Small intestine (tissue), 7 donors: ENCODE measurements around the gene EMID1. TPM values are rescaled to one million over a fixed set of nuclear protein-coding genes. Genes with fewer than 3 reads are reported as not detected.
"Not testable (repeated sequence)": the region's sequence is repeated elsewhere in the genome, so short reads cannot be mapped to it uniquely, and the experiment has no call there.

Source experiments
- DNase-seq, 2 donors: peaks; one replicate each; pipeline versions ENCODE4 v3.0.0 to v3.0.0-alpha.2; 2013
- FAIRE-seq: peaks from 2 replicates; lab custom pipeline; 2012; peaks lifted over from hg19 to GRCh38; lab: Jason Lieb, UNC
- H3K27ac ChIP-seq, 3 donors: one replicate each; pipeline ENCODE4 v1.5.1; 2013; ENCODE audit warnings: low read length in 2 of 3, mild to moderate bottlenecking in 2 of 3, control low read depth in 1 of 3, inconsistent platforms in 1 of 3, low read depth in 1 of 3, moderate library complexity in 1 of 3
- H3K27me3 ChIP-seq, 3 donors: one replicate each; pipeline ENCODE4 v1.6.1; 2013; ENCODE audit warnings: low read length in 3 of 3, inconsistent platforms in 1 of 3; ENCODE audit not compliant: control insufficient read depth in 3 of 3, insufficient read depth in 3 of 3
- H3K36me3 ChIP-seq, 3 donors: one replicate each; pipeline ENCODE4 v1.6.1; 2013; ENCODE audit warnings: low read length in 3 of 3, inconsistent platforms in 1 of 3, low read depth in 1 of 3, mild to moderate bottlenecking in 1 of 3, moderate library complexity in 1 of 3; ENCODE audit not compliant: control insufficient read depth in 3 of 3, insufficient read depth in 2 of 3
- H3K4me1 ChIP-seq, 3 donors: one replicate each; pipeline ENCODE4 v1.6.1; 2013; ENCODE audit warnings: low read length in 2 of 3, inconsistent platforms in 1 of 3, low read depth in 1 of 3, mild to moderate bottlenecking in 1 of 3, moderate library complexity in 1 of 3; ENCODE audit not compliant: control insufficient read depth in 3 of 3, insufficient read depth in 2 of 3
- H3K4me3 ChIP-seq, 3 donors: one replicate each; pipeline ENCODE4 v1.5.1; 2013; ENCODE audit warnings: low read length in 3 of 3, control low read depth in 1 of 3, inconsistent platforms in 1 of 3, low read depth in 1 of 3, mild to moderate bottlenecking in 1 of 3, moderate library complexity in 1 of 3
- H3K9me3 ChIP-seq, 2 donors: one replicate each; pipeline ENCODE4 v1.6.1; 2013; ENCODE audit warnings: low read depth in 1 of 2, low read length in 1 of 2; ENCODE audit not compliant: control insufficient read depth in 2 of 2, insufficient read depth in 1 of 2
- WGBS, 3 donors: extraction: QIAGEN DNeasy Blood & Tissue Kit; methylation state at CpG; one replicate each; pipeline ENCODE4 v1.1.7; 2013; 5-methylcytosine and 5-hydroxymethylcytosine counted together
- polyA plus RNA-seq, 4 donors: library from polyadenylated mRNA; stranded (reverse) in 3 of 4; unstranded in 1 of 4; fragments of 200-250 nt in 3 of 4; fragments of 120-200 nt in 1 of 4; gene quantifications; one replicate each; pipeline versions ENCODE4 v1.2.1 to v1.2.3, GENCODE V29; 2013
- donor health status: healthy with polysubstance abuse.
- donor health status: control.
- donor health status: control.
- donor health status: Bipolar disorder and iron deficiency.
- donor health status: healthy.

The EMID1 gene
- polyA plus RNA-seq, 4 donors = 2.7 to 131 (median 4.7) TPM; not detected in 1

DNA sequence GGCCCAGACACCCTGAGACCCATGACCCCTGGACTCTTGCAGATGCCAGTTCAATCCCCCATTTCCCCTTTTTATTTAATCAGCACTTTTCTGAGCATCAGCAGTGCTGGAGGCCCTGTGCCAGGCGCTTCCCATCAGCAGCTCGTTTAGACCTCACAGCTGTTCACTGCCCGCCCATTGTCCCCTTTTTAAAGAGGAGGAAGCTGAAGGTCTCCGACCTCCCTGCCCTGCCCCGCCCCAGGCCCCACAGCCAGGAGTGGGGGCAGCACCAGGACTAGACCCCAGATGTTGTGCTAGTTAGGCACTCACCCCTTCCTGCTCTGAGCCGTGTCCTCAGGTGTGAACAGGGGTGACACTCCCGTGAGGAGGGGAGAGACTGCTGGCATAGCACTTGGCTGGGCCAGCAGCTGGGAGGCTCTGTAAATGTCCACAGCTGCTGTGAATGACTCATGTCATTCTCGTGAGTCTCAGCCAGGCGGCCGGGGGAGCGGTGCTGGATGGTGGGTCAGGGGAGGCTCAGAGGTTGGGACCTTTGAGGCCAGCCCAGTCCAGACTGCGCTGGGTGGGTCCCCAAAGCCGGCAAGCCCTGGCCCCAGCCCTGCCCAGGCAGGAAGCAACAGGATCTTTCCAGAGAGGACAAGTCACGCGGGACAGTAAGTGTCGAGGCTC is 19.9 kb downstream of the EMID1 start:
- Histone ChIP-seq H3K36me3 (peaks cover 0 to 56% (median 0%) of the 10 kb centered on the region in 3 donors), H3K4me3 (no peak overlapping the region), H3K27ac (peak overlapping the region in 2 of 3 donors; percentile 33 to 87), H3K4me1 (peaks cover 0 to 11% (median 3%) of the 10 kb centered on the region in 3 donors), H3K27me3 (no peaks in the 10 kb centered on the region), H3K9me3 (no peaks in the 10 kb centered on the region)
- 37 to 54% (median 50%) methylated on average over 15 to 16 of the region's 16 CpGs for whole genome bisulfite sequencing, 3 donors
- DNase-seq = peak; percentile 2 to 41
- FAIRE-seq = no peak

GRCh38 chr22:29226351-29226981 is 20.8 kb downstream of the EMID1 start:
- Histone ChIP-seq H3K27me3 (no peaks in the 10 kb centered on the region), H3K9me3 (no peaks in the 10 kb centered on the region), H3K27ac (peak overlapping the region in 1 of 3 donors; percentile 87), H3K4me1 (peaks cover 0 to 11% (median 3%) of the 10 kb centered on the region in 3 donors), H3K36me3 (peaks cover 0 to 58% (median 0%) of the 10 kb centered on the region in 3 donors), H3K4me3 (no peak overlapping the region)
- DNase-seq (no peak), FAIRE-seq (no peak)
- WGBS, 3 donors = 84 to 93% (median 89%) methylated on average over 10 to 11 of the region's 11 CpGs

DNA sequence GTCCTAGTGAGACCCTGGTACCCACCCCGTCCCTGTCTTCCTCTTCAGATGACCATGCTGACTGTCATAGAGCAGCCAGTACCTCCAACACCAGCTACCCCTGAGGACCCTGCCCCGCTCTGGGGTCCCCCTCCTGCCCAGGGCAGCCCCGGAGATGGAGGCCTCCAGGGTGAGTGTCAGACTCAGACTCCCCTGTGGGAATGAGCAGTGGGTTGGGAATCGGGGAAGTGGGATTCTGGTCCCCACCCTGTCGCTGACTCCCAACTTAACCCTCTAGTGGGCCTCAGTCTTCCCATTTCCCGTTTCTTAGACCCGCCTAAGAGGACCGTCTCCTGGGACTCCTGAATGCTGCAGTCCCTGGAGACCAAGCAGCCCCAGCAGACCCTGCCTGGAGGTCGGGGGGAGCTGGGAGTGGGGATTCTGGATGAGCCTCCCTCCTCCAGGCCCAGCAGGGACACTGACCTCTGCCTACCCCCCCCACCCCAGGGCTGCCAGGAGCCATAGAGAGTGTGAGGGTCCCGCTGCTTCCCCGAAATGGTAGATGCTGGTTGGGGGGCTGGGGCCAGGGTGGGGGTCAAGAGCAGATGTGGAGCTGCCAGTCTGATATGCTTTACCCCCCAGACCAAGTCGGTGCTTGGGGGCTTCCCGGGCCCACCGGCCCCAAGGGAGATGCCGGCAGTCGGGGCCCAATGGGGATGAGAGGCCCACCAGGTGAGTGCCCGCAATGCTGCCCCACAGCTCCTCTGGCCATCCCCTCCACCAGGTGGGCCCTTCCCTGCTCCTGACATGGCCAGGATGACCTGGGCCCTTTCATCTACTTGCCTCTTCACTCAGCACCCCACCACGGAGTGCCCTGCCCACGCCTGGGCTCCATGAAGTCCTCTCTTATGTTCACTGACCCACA is 25.5 kb downstream of the EMID1 start:
- H3K4me1 ChIP-seq = peaks cover 0 to 18% (median 0%) of the 10 kb centered on the region in 3 donors
- no peak overlapping the region for H3K4me3 ChIP-seq
- H3K27ac ChIP-seq = no peak overlapping the region
- H3K9me3 ChIP-seq = peaks cover 0 to 6% of the 10 kb centered on the region in 2 donors
- DNase-seq = no peak
- peaks cover 0 to 57% (median 0%) of the 10 kb centered on the region in 3 donors for H3K36me3 ChIP-seq
- no peak for FAIRE-seq
- WGBS, 3 donors = 86 to 91% (median 90%) methylated on average over 18 to 19 of the region's 19 CpGs
- no peaks in the 10 kb centered on the region for H3K27me3 ChIP-seq

DNA sequence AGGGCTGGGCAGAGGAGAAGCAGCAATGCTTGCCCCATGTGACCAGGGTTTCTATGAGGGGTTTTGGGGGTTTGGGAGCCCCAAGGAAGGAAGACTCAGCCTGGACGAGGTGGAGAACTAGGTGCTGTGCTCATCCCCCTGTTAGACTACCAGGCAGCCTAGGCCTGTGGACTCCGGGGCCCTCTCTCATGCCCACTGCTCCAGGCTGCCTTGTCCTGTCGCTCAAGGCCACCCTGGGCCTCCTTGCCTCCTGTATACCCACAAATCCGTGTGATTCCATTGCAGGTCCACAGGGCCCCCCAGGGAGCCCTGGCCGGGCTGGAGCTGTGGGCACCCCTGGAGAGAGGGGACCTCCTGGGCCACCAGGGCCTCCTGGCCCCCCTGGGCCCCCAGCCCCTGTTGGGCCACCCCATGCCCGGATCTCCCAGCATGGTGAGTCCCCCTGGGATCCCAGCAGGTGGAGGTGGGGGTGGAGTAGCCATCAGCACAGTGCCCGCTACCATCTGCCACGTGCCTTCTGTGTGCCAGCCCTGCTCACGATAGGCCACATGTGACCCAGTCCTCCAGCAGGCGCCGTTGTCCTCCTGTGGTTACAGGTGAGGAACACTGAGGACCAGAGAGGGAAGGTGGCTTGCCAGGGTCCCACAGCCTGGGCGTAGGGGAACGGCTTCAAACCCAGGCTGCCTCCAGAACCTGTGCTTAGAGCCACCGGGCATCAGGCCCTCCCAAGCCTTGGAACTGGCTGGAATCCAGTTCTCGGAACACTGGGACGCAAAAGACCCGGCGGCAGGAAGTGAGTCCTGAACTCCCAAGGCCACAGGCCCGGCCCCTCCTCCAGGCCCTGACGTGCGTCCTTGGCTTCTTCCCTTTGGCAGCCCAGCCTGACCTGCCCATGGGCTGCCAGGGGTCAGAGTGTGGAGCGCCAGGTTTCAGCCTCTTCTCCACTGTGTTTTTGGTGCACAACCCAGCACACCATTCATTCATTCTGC is 26.6 kb downstream of the EMID1 start:
- Histone ChIP-seq H3K27ac (peak overlapping the region in 1 of 3 donors; percentile 4), H3K4me3 (no peak overlapping the region), H3K4me1 (peaks cover 0 to 18% (median 0%) of the 10 kb centered on the region in 3 donors), H3K27me3 (no peaks in the 10 kb centered on the region), H3K36me3 (peaks cover 0 to 57% (median 0%) of the 10 kb centered on the region in 3 donors), H3K9me3 (peaks cover 0 to 6% of the 10 kb centered on the region in 2 donors)
- DNase-seq = no peak
- no peak for FAIRE-seq
- 70 to 76% (median 75%) methylated on average over 21 to 22 of the region's 22 CpGs for WGBS, 3 donors

- Histone ChIP-seq H3K9me3 (peaks cover 0 to 6% of the 10 kb centered on the region in 2 donors), H3K27ac (peak overlapping the region in 1 of 3 donors; percentile 44), H3K4me1 (peaks cover 0 to 18% (median 0%) of the 10 kb centered on the region in 3 donors), H3K27me3 (no peaks in the 10 kb centered on the region), H3K4me3 (no peak overlapping the region), H3K36me3 (peaks cover 0 to 56% (median 0%) of the 10 kb centered on the region in 3 donors)
- no peak for FAIRE-seq
- DNase-seq = peak in 1 of 2 donors; percentile 28
- WGBS, 3 donors = 88 to 100% (median 89%) methylated on average over 1 of the region's 1 CpG
Observed at GRCh38 chr22:29233277-29233877, 27.7 kb downstream of the EMID1 start.

DNA sequence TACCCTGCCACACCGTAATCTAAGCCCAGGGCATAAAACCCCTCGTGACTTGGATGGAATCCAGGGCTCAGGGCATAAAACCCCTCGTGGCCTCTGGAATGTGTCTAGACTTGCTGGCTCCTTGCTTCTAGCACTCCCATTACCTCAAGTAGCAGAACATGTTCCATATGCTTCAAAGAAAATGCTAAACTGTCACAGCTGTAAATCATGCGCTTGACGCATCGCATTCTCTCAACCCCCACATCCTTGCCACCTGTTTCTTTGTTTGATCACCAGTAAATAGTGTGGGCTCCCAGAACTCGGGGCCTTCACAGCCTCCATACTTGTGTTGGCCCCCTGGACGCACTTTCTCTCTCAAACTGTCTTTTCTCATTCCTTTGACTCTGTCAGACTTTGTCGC is 34.8 kb downstream of the EMID1 start:
- FAIRE-seq, DNase-seq, H3K27ac ChIP-seq, H3K4me3 ChIP-seq, H3K27me3 ChIP-seq, H3K4me1 ChIP-seq: not testable (repeated sequence)
- Histone ChIP-seq H3K36me3 (peaks cover 0 to 65% (median 0%) of the 10 kb centered on the region in 3 donors), H3K9me3 (peaks cover 0 to 12% of the 10 kb centered on the region in 2 donors)
- 67 to 79% (median 74%) methylated on average over 9 of the region's 9 CpGs for WGBS, 3 donors

DNA sequence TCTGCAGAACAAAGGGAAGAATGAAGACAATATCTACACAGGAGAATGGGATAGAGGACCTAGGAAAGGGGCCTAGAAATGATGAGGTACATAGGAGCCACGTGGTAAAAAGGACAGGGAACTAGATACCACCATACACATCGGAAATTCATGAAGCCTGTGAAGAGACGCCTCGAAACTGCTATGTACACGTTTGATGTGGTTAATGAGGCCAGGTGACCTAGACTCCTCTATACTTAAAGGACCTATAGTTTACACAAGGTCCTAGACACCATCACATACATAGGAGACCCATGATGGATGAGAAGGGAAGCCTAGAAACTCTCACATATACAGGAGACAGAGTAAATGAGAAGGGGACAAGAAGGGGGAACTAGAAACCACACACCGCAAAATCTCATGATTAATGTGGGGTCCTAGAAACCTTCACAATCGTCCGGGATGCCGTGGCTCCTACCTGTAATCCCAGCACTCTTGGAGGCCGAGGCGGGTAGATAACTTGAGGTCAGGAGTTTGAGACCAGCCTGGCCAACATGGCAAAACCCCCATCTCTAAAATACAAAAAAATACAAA is 38.3 kb downstream of the EMID1 start:
- peaks cover 0 to 11% (median 0%) of the 10 kb centered on the region in 3 donors for H3K4me1 ChIP-seq
- 77 to 86% (median 86%) methylated on average over 11 of the region's 11 CpGs for WGBS, 3 donors
- peaks cover 0 to 12% of the 10 kb centered on the region in 2 donors for H3K9me3 ChIP-seq
- no peak overlapping the region for H3K27ac ChIP-seq
- DNase-seq (no peak), FAIRE-seq (no peak)
- H3K4me3 ChIP-seq = no peak overlapping the region
- H3K27me3 ChIP-seq = no peaks in the 10 kb centered on the region
- peaks cover 0 to 74% (median 0%) of the 10 kb centered on the region in 3 donors for H3K36me3 ChIP-seq
